ENCODE data around the gene FOXP1. TPM values are rescaled to one million over a fixed set of nuclear protein-coding genes. Genes with fewer than 3 reads are reported as not detected.

Gene FOXP1
- total and polyA plus RNA-seq, 9 of the 15 experiments (the other 6 are each of a cell fraction or from before 2014, with no cell fraction given), result 7.7 to 34.5 (median 13.7) TPM

GRCh38 chr3:71582612-71583565 lies 639 bp downstream of the FOXP1 start (continued):
- TF ChIP-seq GATAD2B (IDR thresholded peaks at IDR 0.05; ENCODE audit: borderline replicate concordance), result peak; percentile 66; the same call in 1 of the 2 replicates
- peak; percentile 44; the same call in 1 of the 2 replicates for TF ChIP-seq ZBTB7A (IDR thresholded peaks at IDR 0.05; ENCODE audit: borderline replicate concordance, control insufficient read depth, low read depth, low read length)
- TF ChIP-seq SAP30 (IDR thresholded peaks at IDR 0.05; ENCODE audit: borderline replicate concordance, insufficient read depth, low read depth, low read length, poor library complexity, severe bottlenecking), result peak; percentile 19
- TF ChIP-seq ZBTB34 (CRISPR knock-in tag; IDR thresholded peaks at IDR 0.05), result no peak
- no peak for TF ChIP-seq KLF13 (tag; IDR thresholded peaks at IDR 0.05; ENCODE audit: borderline replicate concordance, low read depth)
- peak; percentile 54 for TF ChIP-seq HMGN3 (IDR thresholded peaks at IDR 0.05; ENCODE audit: borderline replicate concordance, extremely low read depth, insufficient read length, low read depth, low read length)
- peak; percentile 59; the same call in 1 of the 2 replicates for TF ChIP-seq POLR2G (IDR thresholded peaks at IDR 0.05; ENCODE audit: low read depth, low read length)
- TF ChIP-seq PCBP1 (IDR thresholded peaks at IDR 0.05; ENCODE audit: low read depth, low read length, poor library complexity, severe bottlenecking), result no peak
- TF ChIP-seq SP1 (CRISPR knock-in tag; IDR thresholded peaks at IDR 0.05), result 0 out of 2 replicates have a peak, but pooled peaks have one; percentile 6
- TF ChIP-seq CGGBP1 (CRISPR knock-in tag; IDR thresholded peaks at IDR 0.05), result no peak
- TF ChIP-seq NRF1 (conservative IDR thresholded peaks at IDR 0.05 in 1 of 2, IDR thresholded peaks at IDR 0.05 in 1 of 2), result peak; percentile 67 to 75
- TF ChIP-seq ZNF282 (CRISPR knock-in tag; IDR thresholded peaks at IDR 0.05), result no peak
- 0 out of 2 replicates have a peak, but pooled peaks have one; percentile 7 for TF ChIP-seq CTBP1 (IDR thresholded peaks at IDR 0.05; ENCODE audit: borderline replicate concordance)
- 0 out of 2 replicates have a peak, but pooled peaks have one; percentile 39 for TF ChIP-seq NBN (IDR thresholded peaks at IDR 0.05; ENCODE audit: low read depth)
- no peak for TF ChIP-seq BCL6 (CRISPR knock-in tag; IDR thresholded peaks at IDR 0.05)
- TF ChIP-seq ZNF324 (CRISPR knock-in tag; IDR thresholded peaks at IDR 0.05), result no peak
- TF ChIP-seq RBM22 (IDR thresholded peaks at IDR 0.05; ENCODE audit: low read depth, low read length, poor library complexity, severe bottlenecking), result peak; percentile 62
- no peak for TF ChIP-seq BRF1 (IDR thresholded peaks at IDR 0.05; ENCODE audit: borderline replicate concordance, extremely low read depth, insufficient read length)
- no peak for TF ChIP-seq SMAD3 (CRISPR knock-in tag; conservative IDR thresholded peaks at IDR 0.05)
- no peak for TF ChIP-seq MAFG (tag; conservative IDR thresholded peaks at IDR 0.05)
- no peak for TF ChIP-seq ESRRB (CRISPR knock-in tag; IDR thresholded peaks at IDR 0.05; ENCODE audit: borderline replicate concordance)
- TF ChIP-seq YY1 (IDR thresholded peaks at IDR 0.05; ENCODE audit: borderline replicate concordance in 1 of 3, control insufficient read depth in 1 of 3, extremely low read depth in 1 of 3, insufficient read depth in 3 of 3, insufficient read length in 1 of 3, insufficient replicate concordance in 2 of 3, low read depth in 1 of 3, low read length in 2 of 3), result peak in 1 of 3 experiments; percentile 18
